Measurements from ENCODE around the gene BRCC3.
A peak's percentile ranks its signal among the peaks of the same experiment; 100 is the strongest.

BRCC3 gene

GRCh38 chrX:155056877-155057792 lies 14.2 kb upstream of the BRCC3 start:
- peak; percentile 71 for DNase-seq (ENCODE audit: low spot score)

- no peak for DNase-seq (ENCODE audit: low spot score)
These were observed 9.5 kb upstream of the BRCC3 start for GRCh38 chrX:155061760-155062159.

- no peak for DNase-seq (ENCODE audit: low spot score)
These were observed 6.1 kb upstream of the BRCC3 start for GRCh38 chrX:155065035-155065734.

GRCh38 chrX:155068165-155068564 lies 3.1 kb upstream of the BRCC3 start:
- no peak for DNase-seq (ENCODE audit: low spot score)

- no peak for DNase-seq (ENCODE audit: low spot score)
These were observed 1.9 kb upstream of the BRCC3 start for GRCh38 chrX:155069414-155069813.

GRCh38 chrX:155070038-155070437 lies 1.3 kb upstream of the BRCC3 start:
- no peak for DNase-seq (ENCODE audit: low spot score)

- DNase-seq (ENCODE audit: low spot score) = no peak
These were observed 689 bp upstream of the BRCC3 start for GRCh38 chrX:155070663-155070974.

GRCh38 chrX:155071694-155072280 lies 479 bp downstream of the BRCC3 start:
- DNase-seq (ENCODE audit: low spot score) = no peak

- peak; percentile 55 for DNase-seq (ENCODE audit: low spot score)
These were observed 15.0 kb downstream of the BRCC3 start for GRCh38 chrX:155086202-155086840.

GRCh38 chrX:155086961-155087735 lies 15.8 kb downstream of the BRCC3 start:
- DNase-seq (ENCODE audit: low spot score) = no peak

- no peak for DNase-seq (ENCODE audit: low spot score)
These were observed 23.3 kb downstream of the BRCC3 start for GRCh38 chrX:155094468-155095061.

GRCh38 chrX:155105919-155106318 lies 34.6 kb downstream of the BRCC3 start:
- no peak for DNase-seq (ENCODE audit: low spot score)

- DNase-seq (ENCODE audit: low spot score) = no peak
These were observed 37.1 kb downstream of the BRCC3 start for GRCh38 chrX:155108427-155108826.

GRCh38 chrX:155112171-155112570 lies 40.9 kb downstream of the BRCC3 start:
- no peak for DNase-seq (ENCODE audit: low spot score)

- no peak for DNase-seq (ENCODE audit: low spot score)
These were observed 41.8 kb downstream of the BRCC3 start for GRCh38 chrX:155113097-155113496.

GRCh38 chrX:155115174-155115819 lies 44.0 kb downstream of the BRCC3 start:
- no peak for DNase-seq (ENCODE audit: low spot score)

- DNase-seq (ENCODE audit: low spot score) = no peak
These were observed 56.2 kb downstream of the BRCC3 start for GRCh38 chrX:155127465-155127864.

- DNase-seq (ENCODE audit: low spot score) = no peak
These were observed 56.6 kb downstream of the BRCC3 start for GRCh38 chrX:155127940-155128339.

- no peak for DNase-seq (ENCODE audit: low spot score)
These were observed 60.8 kb downstream of the BRCC3 start for GRCh38 chrX:155132110-155132509.

GRCh38 chrX:155134255-155134654 lies 62.9 kb downstream of the BRCC3 start:
- DNase-seq (ENCODE audit: low spot score) = no peak

Measured in ecto neural progenitor cell (in vitro differentiated cells).